Measurements from ENCODE around the gene FKBP2.
"Not testable (repeated sequence)": the region's sequence is repeated elsewhere in the genome, so short reads cannot be mapped to it uniquely, and the experiment has no call there.

FKBP2 gene

GRCh38 chr11:64234647-64235379 lies 6.1 kb upstream of the FKBP2 start:
- peak; percentile 36 for DNase-seq (ENCODE audit: low read depth)

DNA sequence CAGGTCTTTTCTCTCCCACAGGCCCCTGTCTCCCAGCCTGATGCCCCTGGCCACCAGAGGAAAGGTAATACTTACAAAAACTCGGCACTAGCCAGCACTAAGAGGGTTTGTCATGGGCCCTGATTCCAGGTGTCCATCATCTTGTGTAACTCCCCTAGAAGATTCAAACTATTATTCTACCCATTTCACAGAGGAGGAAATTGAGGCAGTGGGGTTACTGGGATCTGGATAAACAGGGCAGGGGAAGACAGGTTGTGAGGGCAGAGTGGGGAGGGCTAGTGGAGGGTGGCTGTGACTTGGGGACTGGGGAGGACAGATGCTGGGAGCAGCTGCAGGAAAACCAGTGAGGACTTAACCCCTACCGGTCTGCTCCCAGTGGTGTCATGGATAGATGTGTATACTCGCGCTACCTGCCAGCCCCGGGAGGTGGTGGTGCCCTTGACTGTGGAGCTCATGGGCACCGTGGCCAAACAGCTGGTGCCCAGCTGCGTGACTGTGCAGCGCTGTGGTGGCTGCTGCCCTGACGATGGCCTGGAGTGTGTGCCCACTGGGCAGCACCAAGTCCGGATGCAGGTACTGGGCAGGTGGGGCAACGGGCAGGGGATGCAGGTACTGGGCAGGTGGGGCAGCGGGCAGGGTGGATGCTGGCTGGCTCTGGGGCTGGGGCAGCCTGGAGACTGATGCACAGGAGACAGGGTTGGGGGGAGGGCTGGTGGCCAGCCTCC lies 5.3 kb upstream of the FKBP2 start:
- no peak for DNase-seq (ENCODE audit: low read depth)

DNA sequence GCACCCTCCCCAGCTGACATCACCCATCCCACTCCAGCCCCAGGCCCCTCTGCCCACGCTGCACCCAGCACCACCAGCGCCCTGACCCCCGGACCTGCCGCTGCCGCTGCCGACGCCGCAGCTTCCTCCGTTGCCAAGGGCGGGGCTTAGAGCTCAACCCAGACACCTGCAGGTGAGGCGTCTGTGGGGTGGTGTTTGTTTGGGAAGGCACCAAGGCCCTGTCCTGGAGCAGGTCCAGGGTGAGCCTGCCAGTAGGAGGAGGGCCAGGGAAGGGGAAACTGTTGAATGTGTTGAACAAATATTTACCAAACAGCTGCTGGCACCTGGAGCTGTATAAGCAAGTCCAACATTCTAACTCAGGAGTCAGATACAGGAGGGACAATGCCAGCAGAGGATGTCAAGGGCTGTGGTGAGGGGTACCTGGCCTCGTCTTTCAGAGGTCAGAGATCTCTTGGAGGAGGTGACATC lies 3.4 kb upstream of the FKBP2 start:
- DNase-seq (ENCODE audit: low read depth): no peak

DNA sequence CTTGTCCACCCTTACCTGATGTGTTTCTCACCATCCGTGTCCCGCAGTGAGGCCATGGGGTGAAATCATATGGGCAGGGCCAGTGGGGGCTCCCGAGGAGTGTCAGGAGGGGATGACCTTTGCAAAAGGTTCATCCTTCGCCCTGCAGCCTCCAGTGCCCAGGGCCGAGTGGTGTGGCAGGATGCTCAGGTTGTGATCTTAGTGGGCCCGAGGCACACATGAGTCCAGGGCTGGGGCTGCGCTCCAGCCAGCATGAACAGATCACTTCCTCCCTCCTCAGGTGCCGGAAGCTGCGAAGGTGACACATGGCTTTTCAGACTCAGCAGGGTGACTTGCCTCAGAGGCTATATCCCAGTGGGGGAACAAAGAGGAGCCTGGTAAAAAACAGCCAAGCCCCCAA lies 2.8 kb upstream of the FKBP2 start:
- DNase-seq (ENCODE audit: low read depth): no peak

DNA sequence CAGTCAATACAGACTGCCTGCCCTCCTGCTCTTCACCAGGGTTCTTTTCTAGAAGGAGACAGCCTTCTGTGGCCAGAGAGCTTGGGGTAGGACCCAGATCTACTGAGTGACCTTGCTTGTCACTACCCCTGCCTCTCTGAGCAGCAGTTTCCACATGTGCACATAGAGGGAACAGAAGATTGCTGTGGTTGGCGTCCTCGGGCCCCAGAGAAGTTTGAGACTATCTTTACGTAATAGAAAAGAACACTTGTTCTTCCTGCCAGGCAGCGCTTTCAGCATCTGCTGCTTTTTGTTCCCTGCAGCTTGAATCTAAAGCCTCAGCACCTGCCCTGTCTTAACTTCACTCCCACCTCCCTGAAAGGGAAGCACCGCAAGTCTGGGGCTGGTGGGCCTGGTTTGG lies 1.9 kb upstream of the FKBP2 start:
- DNase-seq (ENCODE audit: low read depth): no peak

DNA sequence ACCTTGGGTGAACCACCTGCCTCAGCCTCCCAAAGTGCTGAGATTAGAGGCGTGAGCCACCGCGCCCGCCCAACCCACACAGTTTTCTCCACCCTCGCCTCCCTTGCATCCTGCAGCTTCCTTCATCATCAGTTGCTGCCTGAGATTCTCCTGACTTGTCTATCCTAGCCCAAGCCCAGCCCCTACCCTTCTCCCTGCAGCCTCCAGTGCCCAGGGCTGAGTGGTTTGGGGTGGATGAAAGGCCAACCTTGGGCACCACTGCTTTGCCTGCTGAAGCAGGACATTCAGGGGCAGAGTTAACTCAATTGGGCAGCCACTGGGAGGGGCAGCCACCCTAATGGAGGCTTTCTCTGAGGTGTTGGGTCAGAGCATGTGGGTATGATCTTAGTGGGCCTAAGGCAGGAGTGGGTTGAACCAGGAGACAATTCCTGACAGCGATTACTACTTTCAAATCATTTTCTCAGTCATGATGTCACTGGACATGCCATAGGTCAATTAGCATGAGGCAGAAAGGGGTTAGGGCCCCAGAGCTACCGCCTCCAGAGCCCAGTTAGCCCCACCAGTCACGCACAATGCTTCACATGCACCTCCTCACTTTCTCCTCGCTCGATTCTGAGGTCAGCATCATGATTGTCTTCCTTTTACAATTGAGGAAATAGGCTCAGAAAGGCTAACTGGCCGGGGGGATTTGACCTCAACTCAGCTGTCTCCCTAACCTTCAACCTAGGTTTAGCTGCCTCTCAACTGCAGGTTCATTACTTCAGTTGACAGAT lies 1.0 kb upstream of the FKBP2 start:
- no peak for DNase-seq (ENCODE audit: low read depth)

GRCh38 chr11:64241241-64241490 lies 271 bp downstream of the FKBP2 start:
- peak; percentile 99 for DNase-seq (ENCODE audit: low read depth)

DNA sequence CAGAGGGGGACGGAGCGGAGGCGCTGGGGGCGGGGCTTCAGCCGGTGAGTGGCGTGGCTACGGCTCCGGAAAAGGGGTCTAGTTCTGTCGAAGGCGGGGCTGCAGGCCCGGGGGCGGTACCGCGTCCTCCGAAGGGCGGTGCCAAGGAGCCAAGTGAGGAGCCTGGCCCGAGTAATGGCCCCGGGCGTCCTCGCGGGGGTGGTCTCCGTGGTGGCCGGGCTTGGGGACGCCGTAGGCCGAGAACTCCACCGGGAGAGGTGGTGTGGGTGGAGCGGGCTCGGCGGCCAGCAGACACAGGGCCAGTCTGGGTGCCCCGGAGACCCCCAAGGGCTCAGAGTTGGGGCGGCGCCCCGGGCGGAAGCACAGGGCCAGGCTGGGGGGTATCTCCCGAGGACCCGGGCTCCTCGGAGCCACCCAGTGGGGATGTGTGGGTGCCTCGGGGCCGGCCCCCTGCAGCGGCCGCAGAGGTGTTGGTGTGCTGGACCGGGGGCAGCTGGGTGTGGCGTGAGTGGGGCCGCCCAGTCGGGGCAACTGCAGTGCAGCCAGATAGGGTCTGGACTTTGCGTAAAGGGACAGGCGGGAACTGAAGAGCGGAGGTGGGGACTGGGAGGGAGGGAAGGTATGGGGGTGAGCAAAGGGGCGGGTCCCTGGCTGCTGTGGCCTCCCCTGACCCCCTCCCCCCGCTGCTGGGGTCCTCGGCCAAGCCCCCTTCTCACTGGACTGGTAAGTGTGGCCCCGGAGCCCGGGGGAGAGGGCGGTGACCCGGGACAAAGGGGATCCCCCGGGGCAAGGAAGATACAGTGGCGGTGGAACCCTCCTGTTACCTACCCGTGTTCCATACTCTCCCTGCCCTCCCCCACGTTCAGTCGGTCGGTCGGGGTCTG lies 838 bp downstream of the FKBP2 start:
- DNase-seq (ENCODE audit: low read depth): no peak

DNA sequence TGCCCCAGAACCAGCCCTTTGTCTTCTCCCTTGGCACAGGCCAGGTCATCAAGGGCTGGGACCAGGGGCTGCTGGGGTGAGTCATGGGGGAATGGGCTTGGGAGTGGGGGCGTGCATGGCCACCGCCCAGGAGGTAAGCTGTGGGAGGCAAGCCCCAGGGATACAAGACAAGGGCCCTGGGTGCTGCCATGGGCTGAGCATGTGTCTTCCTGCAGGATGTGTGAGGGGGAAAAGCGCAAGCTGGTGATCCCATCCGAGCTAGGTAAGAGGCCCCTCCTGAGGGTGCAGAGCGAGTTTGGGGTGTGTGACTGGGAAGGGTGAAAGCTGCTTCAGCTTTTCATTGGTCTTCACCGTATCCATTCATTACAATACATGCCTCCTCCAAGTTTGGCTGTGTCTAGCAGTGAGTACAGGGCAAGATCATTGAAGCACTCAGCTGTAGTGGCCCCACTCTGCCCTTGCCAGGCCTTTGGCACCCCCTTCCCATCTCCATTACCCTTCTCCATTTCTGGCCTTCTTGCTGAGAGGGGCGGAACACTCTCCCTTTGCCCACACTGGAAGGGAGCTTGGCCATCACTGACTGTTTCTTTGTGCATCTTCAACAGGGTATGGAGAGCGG lies 2.5 kb downstream of the FKBP2 start:
- no peak for DNase-seq (ENCODE audit: low read depth)

- no peak for DNase-seq (ENCODE audit: low read depth)
Observed at GRCh38 chr11:64244107-64244506, 3.2 kb downstream of the FKBP2 start.

DNA sequence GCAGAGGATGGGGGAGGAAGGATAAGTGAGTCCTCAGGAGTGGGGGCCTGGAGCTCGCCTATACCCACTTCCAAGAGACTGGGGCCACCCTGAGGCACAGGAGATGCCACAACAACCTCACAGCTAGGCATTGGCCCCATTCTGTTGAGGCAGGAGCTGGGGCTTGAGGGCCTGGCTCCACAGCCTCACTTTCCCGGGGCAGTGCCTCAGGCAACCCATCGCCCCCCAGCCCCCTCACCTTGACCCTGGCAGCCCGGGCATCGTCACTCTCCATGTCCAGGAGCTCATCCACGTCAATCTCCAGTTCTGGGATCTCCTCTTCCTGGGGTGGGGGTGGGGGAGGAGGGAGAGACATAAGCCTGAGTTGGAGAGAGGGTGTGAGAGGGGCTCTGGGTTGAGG lies 4.1 kb downstream of the FKBP2 start:
- no peak for DNase-seq (ENCODE audit: low read depth)

DNA sequence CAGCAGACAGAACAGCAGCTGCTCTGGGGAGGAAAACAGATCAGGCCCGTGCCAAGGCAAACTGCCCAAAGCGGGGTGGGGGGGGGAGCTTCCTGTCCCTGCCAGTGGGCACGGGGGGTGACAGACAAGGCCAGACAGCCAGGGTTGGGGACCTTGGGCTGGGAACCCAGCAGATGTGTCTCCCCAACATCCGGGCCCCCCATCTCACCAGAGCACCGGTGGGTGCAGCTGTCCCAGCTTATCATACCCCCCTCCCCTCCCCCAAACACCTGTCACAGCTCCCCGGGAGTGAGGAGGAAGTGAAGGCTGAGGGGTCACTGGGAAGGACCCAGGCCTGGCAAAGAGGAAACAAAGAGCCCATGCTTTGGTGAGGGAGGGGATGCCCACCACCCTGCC lies 4.5 kb downstream of the FKBP2 start:
- DNase-seq (ENCODE audit: low read depth): no peak

DNA sequence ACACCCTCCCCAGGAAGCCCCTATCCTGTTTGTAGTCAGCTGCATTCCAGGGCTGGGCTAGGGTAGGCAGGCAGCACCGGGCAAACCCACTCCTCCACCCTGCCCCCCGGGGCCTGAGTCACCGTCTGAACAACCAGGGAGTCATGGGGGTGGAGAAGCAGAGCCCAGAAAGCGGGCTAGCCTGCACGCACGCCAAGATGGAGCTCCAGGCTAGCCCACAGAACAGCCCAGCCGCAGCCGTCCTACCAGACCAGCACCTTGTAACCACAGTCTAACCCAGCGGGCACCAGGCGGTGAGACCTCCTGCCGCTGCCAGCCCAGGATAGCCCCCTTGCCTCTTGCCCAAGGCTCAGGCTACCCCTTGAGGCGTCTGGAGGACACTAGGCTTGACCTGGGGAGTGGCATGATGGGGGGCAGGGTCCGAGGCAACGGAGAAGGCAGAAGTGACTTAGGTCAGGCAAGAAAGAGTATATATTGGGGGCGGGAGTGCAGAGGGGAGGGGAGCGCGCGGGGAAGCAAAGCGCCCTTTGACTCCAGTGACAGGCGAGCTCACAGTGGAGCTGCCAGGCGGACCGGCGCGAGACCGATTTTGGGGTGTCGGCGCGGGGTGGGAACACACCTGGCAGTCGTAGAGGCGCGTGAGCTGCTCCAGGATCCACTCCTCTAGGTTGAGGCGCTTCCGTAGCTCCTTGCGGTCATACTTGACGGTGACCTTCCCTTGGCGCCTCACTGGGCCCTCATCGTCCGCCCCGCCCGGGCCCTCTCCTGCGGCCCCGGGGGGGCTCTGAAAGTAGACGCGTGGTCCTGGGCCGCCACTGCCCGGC lies 5.1 kb downstream of the FKBP2 start:
- DNase-seq (ENCODE audit: low read depth): peak; percentile 72

DNA sequence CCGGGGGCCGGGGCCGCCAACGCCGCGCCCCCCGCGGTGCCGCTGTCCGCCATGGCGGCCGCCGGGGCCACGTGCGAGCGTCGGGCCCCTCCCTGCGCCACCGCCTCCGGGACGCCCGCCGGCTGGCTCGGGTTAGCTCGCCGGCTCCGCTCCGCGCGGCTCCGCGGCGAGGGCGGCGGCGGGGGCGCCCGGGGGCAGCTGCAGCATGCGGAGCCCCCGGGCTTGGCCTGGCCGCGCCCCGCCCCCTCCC lies 5.7 kb downstream of the FKBP2 start:
- DNase-seq (ENCODE audit: low read depth): not testable (repeated sequence)

- DNase-seq (ENCODE audit: low read depth): peak; percentile 73
Observed at GRCh38 chr11:64246871-64247728, 6.2 kb downstream of the FKBP2 start, which contains the start of gene PPP1R14B. Gene PPP1R14B, minus strand, starts transcription at chr11:64246943. Its CDS starts 270 bp downstream, at chr11:64246673.

DNA sequence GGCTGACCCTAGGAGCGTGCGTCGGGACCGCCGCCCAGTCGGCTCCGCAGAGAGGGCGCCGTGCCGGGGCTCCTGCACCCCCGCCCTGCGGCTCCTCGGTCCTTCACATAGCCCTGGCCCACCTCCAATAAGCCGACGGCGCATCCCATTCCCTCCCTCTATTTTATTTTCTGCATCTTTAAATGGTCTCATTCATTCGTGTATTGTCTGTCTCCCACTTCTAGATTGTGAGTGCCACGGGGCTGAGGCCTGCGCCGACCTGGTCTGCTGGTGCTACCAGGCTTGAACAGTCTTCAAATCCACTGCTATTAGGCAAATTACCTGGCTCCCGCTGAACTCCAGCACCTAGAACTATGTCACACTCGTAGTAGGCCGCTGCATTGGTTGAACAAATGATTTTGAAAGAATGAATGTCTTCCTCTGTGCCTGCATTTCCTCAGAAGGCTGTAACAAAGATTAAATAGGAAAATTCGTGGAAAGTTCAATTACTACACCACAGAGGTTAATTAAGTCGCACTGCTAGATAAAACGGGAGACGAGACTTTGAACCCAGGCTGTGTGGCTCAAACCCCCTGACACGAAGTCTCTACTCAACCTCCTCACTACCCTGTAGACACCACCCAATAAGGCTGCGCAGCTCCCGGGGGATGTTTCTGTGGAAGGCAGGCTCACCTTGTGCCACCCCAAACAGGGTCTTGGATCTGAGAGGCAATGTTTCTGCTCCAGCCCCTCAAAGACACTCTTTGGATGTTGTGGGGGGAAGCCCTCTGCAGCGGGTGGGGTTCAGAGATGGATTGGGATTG lies 7.0 kb downstream of the FKBP2 start:
- DNase-seq (ENCODE audit: low read depth): no peak

- no peak for DNase-seq (ENCODE audit: low read depth)
Observed at GRCh38 chr11:64248578-64248977, 7.7 kb downstream of the FKBP2 start.

- no peak for DNase-seq (ENCODE audit: low read depth)
Observed at GRCh38 chr11:64249038-64249437, 8.1 kb downstream of the FKBP2 start.

All from activated T-helper 9 cell treated with anti-CD3 and anti-CD28 coated beads, Interleukin-2, amount 50 U/mL, for 16 hours (primary cell).